GM23338 (cell line): ENCODE results near the gene PLA2G1B.

Experiments used
- CREB1 ChIP-seq: fragments of 250-450 bp; sonication (Bioruptor Pico); IDR thresholded peaks from 2 replicates; pipeline ENCODE4 v1.5.0; 2020; ENCODE audit warnings: low read depth, mild to moderate bottlenecking, moderate library complexity
- CTCF ChIP-seq, 2 experiments: fragments of 200-600 bp in 1 of 2; sonication (generic) in 1 of 2; conservative IDR thresholded peaks; 2 replicates each; pipeline versions ENCODE4 v1.5.1 to v1.6.1; 2016 to 2017; ENCODE audit warnings: antibody characterized with exemption in 2 of 2, low read depth in 2 of 2, mild to moderate bottlenecking in 2 of 2, moderate library complexity in 1 of 2
- ETS1 ChIP-seq: IDR thresholded peaks from 2 replicates; pipeline ENCODE4 v1.6.1; 2016; ENCODE audit warnings: antibody characterized with exemption
- EZH2 ChIP-seq: fragments of 200-600 bp; sonication (generic); IDR thresholded peaks from one replicate; pipeline ENCODE4 v1.8.0; 2017; ENCODE audit warnings: antibody characterized with exemption, mild to moderate bottlenecking, low read depth; ENCODE audit not compliant: unreplicated experiment
- EZH2phosphoT487 ChIP-seq: fragments of 200-600 bp; sonication (generic); IDR thresholded peaks from one replicate; pipeline ENCODE4 v1.8.1; 2018; ENCODE audit warnings: antibody characterized with exemption; ENCODE audit not compliant: unreplicated experiment
- JUNB ChIP-seq: IDR thresholded peaks from one replicate; pipeline ENCODE4 v1.6.1; 2016; ENCODE audit warnings: antibody characterized with exemption; ENCODE audit not compliant: unreplicated experiment
- NANOG ChIP-seq: IDR thresholded peaks from 2 replicates; pipeline ENCODE4 v1.6.1; 2016; ENCODE audit warnings: antibody characterized with exemption, borderline replicate concordance
- POLR2AphosphoS5 ChIP-seq: IDR thresholded peaks from 2 replicates; pipeline ENCODE4 v1.6.1; 2016; ENCODE audit warnings: antibody characterized with exemption, low read depth
- REST ChIP-seq: IDR thresholded peaks from one replicate; pipeline ENCODE4 v1.6.1; 2018; ENCODE audit warnings: antibody characterized with exemption; ENCODE audit not compliant: unreplicated experiment
- STAT1 ChIP-seq: IDR thresholded peaks from one replicate; pipeline ENCODE4 v1.6.1; 2016; ENCODE audit warnings: antibody characterized with exemption; ENCODE audit not compliant: unreplicated experiment
- ZNF114 ChIP-seq: fragments of 250-450 bp; sonication (Bioruptor Pico); IDR thresholded peaks from 2 replicates; pipeline ENCODE4 v1.5.0; 2020; ENCODE audit warnings: mild to moderate bottlenecking, moderate library complexity
- ZNF331 ChIP-seq: fragments of 250-450 bp; sonication (Bioruptor Pico); IDR thresholded peaks from 2 replicates; pipeline ENCODE4 v1.5.0; 2020; ENCODE audit warnings: low read depth, mild to moderate bottlenecking, moderate library complexity
- ZNF462 ChIP-seq: fragments of 250-450 bp; sonication (Bioruptor Pico); IDR thresholded peaks from 2 replicates; pipeline ENCODE4 v1.5.0; 2020; ENCODE audit warnings: mild to moderate bottlenecking, moderate library complexity

- TF ChIP-seq CTCF (conservative IDR thresholded peaks at IDR 0.05; ENCODE audit: low read depth in 2 of 2) = no peak
- TF ChIP-seq EZH2 = no peak
- no peak for TF ChIP-seq REST
- TF ChIP-seq POLR2AphosphoS5 = no peak
- TF ChIP-seq EZH2phosphoT487 = no peak
- no peak for TF ChIP-seq STAT1
- TF ChIP-seq ETS1 = no peak
- no peak for TF ChIP-seq ZNF331 (CRISPR knock-in tag)
- TF ChIP-seq CREB1 = no peak
- TF ChIP-seq NANOG = no peak
- no peak for TF ChIP-seq ZNF462 (CRISPR knock-in tag)
- TF ChIP-seq JUNB = no peak
- no peak for TF ChIP-seq ZNF114 (CRISPR knock-in tag)
Observed at GRCh38 chr12:120331390-120331789, 3.8 kb upstream of the PLA2G1B start.
